Stimulated activated CD8-positive, alpha-beta memory T cell treated with anti-CD3 and anti-CD28 coated beads, Interleukin-2, amount 100 ng/mL, for 48 hours (primary cell): Measurements from ENCODE around the gene MYO10.

Experiments used
- DNase-seq, 2 donors: peaks; one replicate each; pipeline ENCODE4 v3.0.0-alpha.2; 2020; ENCODE audit warnings: low read depth in 2 of 2

Gene MYO10

DNA sequence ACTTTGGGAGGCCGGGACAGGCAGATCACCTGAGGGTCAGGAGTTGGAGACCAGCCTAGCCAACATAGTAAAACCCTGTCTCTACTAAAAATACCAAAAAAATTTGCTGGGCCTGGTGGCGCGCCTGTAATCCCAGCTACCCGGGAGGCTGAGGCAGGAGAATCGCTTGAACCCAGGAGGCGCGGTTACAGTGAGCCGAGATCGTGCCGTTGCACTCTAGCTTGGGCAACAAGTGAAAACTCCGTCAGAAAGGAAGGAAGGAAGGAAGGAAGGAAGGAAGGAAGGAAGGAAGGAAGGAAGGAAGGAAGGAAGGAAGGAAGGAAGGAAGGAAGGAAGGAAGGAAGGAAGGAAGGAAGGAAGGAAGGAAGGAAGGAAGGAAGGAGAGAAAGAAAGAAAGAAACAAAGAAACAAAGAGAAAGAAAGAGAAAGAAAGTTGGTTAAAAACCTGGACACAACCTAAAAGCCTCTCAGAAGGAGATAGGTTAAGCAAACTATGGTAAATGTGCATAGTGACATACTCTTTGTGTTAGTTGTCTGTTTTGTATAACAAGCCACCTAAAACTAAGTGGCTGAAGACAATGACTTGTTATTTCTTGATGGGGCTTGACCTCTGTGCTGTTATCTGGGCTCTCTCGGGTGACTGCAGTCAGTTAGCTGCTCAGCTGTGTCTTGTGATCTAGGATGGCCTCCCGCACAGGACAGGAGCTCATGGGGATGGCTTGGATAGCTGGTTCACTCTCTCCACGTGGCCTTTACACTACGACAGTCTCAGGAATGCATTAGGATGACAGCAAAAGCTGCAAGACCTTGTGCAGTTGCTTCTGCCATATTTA lies 8.0 kb upstream of the MYO10 start:
- DNase-seq, result no peak

GRCh38 chr5:16937503-16938161 lies 1.5 kb upstream of the MYO10 start:
- DNase-seq, result no peak

DNA sequence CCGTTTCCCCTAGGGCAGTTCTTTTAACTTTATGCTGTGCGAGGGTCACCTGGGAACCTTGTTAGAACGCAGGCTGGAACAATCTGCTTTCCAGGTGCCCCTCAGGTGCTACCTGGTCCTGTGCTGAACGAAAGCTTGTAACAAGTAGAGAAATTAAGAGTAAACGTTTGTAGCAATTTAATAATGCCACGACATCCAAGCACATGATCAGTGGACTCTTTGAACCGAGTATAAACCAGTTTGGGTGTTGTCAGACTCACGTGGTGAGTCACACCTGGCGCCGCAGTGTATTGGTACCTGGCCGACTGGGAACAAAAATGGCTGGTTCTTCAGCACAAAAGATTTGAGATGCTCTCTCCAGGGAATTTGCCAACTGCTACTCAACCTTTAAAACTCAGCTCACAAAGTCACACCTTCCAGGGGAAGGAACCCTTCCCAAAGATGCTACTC lies 926 bp upstream of the MYO10 start:
- no peak for DNase-seq

DNA sequence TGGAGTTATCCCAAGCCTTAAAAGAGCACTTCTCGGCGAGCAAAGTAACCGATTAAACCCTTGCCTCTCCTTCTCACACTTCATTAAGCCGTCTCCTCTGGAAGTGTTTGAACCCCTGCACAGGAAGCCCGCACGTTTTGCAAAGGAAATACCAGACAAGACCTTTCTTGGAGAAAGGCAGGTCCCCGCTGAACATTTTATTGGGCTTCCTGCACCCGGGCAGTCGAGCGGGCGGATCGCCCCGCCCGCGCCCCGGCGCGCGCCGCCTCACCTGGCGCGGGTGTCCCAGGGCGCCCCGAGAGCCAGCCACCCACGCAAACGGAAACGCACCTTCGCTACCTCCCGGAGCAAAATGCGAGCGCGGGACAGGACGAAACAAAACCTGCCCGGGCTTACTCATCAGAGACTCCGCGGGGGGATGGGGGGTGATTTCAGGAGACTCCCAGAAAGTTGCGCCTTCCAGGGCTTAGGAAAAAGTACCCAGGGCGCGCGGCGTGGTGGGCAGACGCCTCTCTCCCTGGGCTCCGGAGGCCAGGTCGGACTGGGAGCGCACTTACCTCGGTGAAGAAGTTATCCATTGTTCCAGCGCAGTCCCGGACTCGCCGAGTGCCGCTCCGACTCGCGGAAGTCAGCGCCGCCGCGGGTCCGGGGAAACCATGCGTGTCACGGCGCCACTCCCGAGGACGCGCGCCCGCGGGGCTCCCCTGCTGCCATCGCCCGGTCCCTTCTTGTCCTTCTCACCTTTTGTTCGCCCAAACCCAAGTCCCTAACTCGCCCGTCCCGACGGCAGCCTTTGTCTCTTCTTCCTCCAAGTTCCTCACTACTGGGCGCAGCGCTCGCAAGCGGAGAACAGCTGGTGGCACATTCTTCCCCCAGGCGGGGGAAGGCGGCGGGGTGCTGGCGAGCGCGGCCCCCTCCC lies 598 bp downstream of the MYO10 start:
- peak; percentile 3 to 4 for DNase-seq

GRCh38 chr5:16934677-16935153 lies 1.4 kb downstream of the MYO10 start:
- DNase-seq, result no peak

GRCh38 chr5:16934123-16934522 lies 2.0 kb downstream of the MYO10 start:
- DNase-seq, result peak; percentile 23 to 49

DNA sequence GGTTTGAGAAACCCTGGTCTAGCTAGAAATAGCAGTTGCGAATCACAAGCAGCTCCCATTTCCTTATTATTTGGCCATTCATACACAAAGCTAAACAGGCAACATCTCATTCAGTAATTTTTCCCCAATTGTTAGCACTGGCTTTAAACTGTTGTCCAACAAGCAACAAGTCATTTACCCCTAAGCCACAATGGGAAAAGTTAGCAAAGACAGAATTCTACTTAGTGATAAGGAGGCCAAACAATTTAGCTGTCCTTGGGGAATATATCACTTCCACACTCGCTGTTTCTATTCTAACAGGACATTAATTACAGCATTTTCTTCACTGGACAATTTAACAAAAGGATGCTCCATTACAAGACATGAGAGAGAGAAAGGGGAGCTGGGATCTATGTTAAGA lies 2.8 kb downstream of the MYO10 start:
- DNase-seq, result no peak

GRCh38 chr5:16932401-16932800 lies 3.7 kb downstream of the MYO10 start:
- DNase-seq, result no peak

- no peak for DNase-seq
These were observed 4.6 kb downstream of the MYO10 start for GRCh38 chr5:16931334-16932110.

DNA sequence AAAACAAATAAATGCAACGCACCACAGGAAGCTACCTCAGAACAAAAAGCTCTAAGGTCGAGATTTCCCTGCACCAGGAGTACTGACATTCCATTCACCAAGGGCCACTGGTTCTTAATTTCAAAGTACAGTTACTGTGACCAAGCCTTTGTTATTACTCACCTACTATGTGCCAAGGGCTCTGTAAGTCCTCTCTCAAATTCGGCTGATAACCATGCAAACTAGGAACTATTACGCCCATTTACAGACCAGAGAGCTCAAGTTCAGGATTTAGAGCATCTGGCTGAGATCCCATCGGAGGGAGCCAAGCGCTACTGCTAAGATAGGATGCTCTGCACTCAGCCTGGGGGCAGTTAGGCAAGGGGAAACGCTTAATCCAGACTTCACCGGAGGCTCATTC lies 5.6 kb downstream of the MYO10 start:
- no peak for DNase-seq

GRCh38 chr5:16929831-16930230 lies 6.3 kb downstream of the MYO10 start:
- no peak for DNase-seq

DNA sequence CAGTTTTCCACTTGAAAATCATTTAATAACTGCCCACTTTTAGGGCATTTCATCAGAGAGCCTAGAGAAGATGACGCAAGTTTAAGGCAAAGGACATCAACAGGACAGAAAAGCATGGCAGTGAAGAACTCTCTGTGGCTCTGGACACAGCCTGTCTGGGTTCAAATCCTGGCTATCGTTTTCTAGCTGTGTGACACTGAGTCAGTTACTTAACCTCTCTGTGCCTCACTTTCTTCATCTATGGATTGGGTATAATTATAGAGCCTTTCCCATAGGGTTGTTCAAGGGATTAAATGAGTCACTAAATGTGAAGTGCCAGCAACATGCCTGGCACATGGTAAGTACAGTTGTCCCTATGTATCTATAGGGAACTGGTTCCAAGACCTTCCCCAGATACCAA lies 6.7 kb downstream of the MYO10 start:
- DNase-seq, result no peak

- no peak for DNase-seq
These were observed 8.5 kb downstream of the MYO10 start for GRCh38 chr5:16927613-16928012.

DNA sequence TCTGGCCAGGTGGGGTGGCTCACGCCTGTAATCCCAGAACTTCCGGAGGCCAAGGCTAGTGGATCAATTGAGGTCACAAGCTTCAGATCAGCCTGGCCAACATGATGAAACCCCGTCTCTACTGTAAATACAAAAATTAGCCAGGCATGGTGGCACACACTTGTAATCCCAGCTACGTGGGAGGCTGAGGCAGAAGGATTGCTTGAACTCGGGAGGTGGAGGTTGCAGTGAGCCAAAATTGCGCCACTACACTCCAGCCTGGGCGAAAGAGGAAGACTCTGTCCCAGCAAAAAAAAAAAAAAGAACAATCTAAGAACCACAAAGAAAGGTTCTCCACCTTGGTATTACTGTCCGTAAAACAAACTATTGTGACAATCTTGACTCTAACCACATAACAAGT lies 9.7 kb downstream of the MYO10 start:
- no peak for DNase-seq

DNA sequence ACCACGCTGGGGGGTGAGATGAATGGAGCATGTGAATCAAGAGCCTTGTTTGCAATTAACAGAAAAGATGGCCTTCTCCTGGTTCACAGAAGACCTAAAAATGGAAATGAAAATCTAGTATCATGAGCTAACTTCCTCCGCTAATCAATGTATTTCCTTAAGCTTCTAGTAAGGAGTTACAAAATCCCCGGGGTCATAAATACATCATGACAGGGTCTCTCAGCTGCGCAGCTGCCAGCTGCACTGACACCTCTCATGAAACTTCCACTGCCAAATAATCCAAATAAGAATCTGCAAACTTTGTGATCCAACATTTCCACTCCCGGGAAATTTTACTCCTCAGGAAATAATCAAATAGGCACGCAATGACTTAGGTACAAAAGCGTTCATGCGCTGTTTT lies 11.9 kb downstream of the MYO10 start:
- DNase-seq, result no peak

- DNase-seq, result no peak
These were observed 13.7 kb downstream of the MYO10 start for GRCh38 chr5:16922430-16922829.

GRCh38 chr5:16921211-16921610 lies 14.9 kb downstream of the MYO10 start:
- DNase-seq, result no peak

GRCh38 chr5:16920109-16920816 lies 15.8 kb downstream of the MYO10 start:
- DNase-seq, result no peak

DNA sequence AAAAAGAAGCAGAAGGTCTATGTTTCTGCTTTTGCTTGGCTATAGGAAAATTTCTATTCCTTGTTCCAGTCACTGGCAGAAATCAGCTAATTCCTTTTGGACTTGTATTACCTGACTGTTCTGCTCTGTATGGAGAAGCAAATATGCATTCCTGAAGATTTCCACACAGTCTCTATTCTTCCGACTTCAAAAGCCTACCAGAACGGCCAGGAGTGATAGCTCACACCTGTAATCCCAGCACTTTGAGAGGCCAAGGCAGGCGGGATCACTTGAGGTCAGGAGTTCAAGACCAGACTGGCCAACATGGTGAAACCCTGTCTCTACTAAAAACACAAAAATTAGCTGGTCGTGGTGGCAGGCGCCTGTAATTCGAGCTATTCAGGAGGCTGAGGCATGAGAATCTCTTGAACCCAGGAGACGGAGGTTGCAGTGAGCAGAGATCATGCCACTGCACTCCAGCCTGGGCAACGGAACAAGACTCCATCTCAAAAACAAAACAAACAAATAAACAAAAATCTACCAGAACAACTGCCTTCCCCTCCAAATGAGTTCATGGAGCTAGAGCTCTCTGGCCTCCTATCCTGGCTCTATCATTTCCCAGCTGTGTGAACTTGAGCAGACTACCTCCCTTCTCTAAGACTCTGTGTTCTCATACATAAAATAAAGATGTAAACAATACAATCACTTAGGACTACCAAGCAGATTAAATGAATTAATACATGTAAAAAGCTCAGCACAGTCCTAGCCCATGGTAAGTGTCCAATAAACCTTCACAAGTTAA lies 17.0 kb downstream of the MYO10 start:
- DNase-seq, result no peak

- no peak for DNase-seq
These were observed 17.9 kb downstream of the MYO10 start for GRCh38 chr5:16918156-16918555.
